HepG2 (cell line): ENCODE data around the gene UBE2M. TPM values are rescaled to one million over a fixed set of nuclear protein-coding genes. Genes with fewer than 3 reads are reported as not detected.
A peak's percentile ranks its signal among the peaks of the same experiment; 100 is the strongest.

Experiments used
- ATAC-seq: fragments of 200-7000 bp; cut with Tn5 transposase; 3 replicates; pipeline ENCODE4 v1.9.1; 2020; ENCODE audit warnings: mild to moderate bottlenecking, moderate library complexity
- BruUV-seq: library from RNA; stranded (reverse); fragments of 400-500 nt; replicated peaks from 2 replicates; lab custom pipeline; 2021; lab: Mats Ljungman, UMichigan
- CTCF ChIA-PET: fragments of 300-600 bp; formaldehyde crosslinking; extraction: SDS; loops from one replicate; lab custom pipeline; 2021; ENCODE audit warnings: low total read pairs, inconsistent platforms, low intra/inter-chr PET ratio; lab: Yijun Ruan, JAX
- POLR2A ChIA-PET: fragments of 350-600 bp; sonication (Branson Sonifier 250); formaldehyde crosslinking; loops from one replicate; lab custom pipeline; 2020; ENCODE audit warnings: antibody characterized with exemption, inconsistent platforms; lab: Yijun Ruan, JAX
- DNase-seq: peaks from one replicate; pipeline ENCODE4 v3.0.0-alpha.2; 2015; ENCODE audit warnings: low spot score
- FAIRE-seq: peaks from 3 replicates; lab custom pipeline; 2011; peaks lifted over from hg19 to GRCh38; lab: Jason Lieb, UNC
- H2AFZ ChIP-seq: one replicate; pipeline ENCODE4 v1.6.1; 2011; ENCODE audit warnings: low read length, inconsistent platforms
- H3K27ac ChIP-seq: fragments of 300-600 bp; 3 replicates; pipeline ENCODE4 v1.8.0; 2011; ENCODE audit warnings: mixed run types, mild to moderate bottlenecking, mixed read lengths, low read length, inconsistent platforms; ENCODE audit not compliant: insufficient read depth; ENCODE audit errors: extremely low read length
- H3K27me3 ChIP-seq, 2 experiments: fragments of 200-600 bp in 1 of 2; 2 replicates in 1 of 2; 3 replicates in 1 of 2; pipeline versions ENCODE4 v1.6.0 to v1.8.0; 2011; ENCODE audit warnings: low read length in 2 of 2, mild to moderate bottlenecking in 2 of 2, moderate library complexity in 2 of 2, inconsistent platforms in 1 of 2; ENCODE audit not compliant: insufficient read depth in 2 of 2, control insufficient read depth in 1 of 2
- H3K36me3 ChIP-seq, 2 experiments: fragments of 200-600 bp in 1 of 2; replicated peaks in 1 of 2; 2 replicates in 1 of 2; 3 replicates in 1 of 2; pipeline versions ENCODE4 v1.5.1 to v1.8.0; 2011; ENCODE audit warnings: low read length in 2 of 2, inconsistent platforms in 1 of 2; ENCODE audit not compliant: insufficient read depth in 2 of 2, control insufficient read depth in 1 of 2
- H3K4me1 ChIP-seq: 2 replicates; pipeline ENCODE4 v1.5.1; 2012; ENCODE audit warnings: low read length, inconsistent platforms; ENCODE audit not compliant: insufficient read depth
- H3K4me2 ChIP-seq: 2 replicates; pipeline ENCODE4 v1.6.0; 2011; ENCODE audit warnings: low read depth, low read length, inconsistent platforms
- H3K4me3 ChIP-seq, 3 experiments: fragments of 200-600 bp in 1 of 3; sonication (generic), shearing (Covaris generic) in 1 of 3; replicated peaks in 1 of 3; 2 replicates each; pipeline ENCODE4 v1.5.1; 2011 to 2016; ENCODE audit warnings: low read length in 3 of 3, inconsistent platforms in 2 of 3, low read depth in 2 of 3, mild to moderate bottlenecking in 2 of 3, control low read depth in 1 of 3, mixed read lengths in 1 of 3; ENCODE audit not compliant: insufficient read depth in 1 of 3
- H3K79me2 ChIP-seq: one replicate; pipeline ENCODE4 v1.6.1; 2011; ENCODE audit warnings: low read length, inconsistent platforms; ENCODE audit not compliant: insufficient read depth
- H3K9ac ChIP-seq: 2 replicates; pipeline ENCODE4 v1.6.0; 2011; ENCODE audit warnings: mild to moderate bottlenecking, low read depth, low read length, inconsistent platforms; ENCODE audit not compliant: insufficient read depth
- H3K9me3 ChIP-seq: 2 replicates; pipeline ENCODE4 v1.5.1; 2012; ENCODE audit warnings: mild to moderate bottlenecking, low read length
- H4K20me1 ChIP-seq: 2 replicates; pipeline ENCODE4 v1.6.0; 2011; ENCODE audit warnings: inconsistent platforms, mild to moderate bottlenecking, low read length, moderate library complexity; ENCODE audit not compliant: insufficient read depth
- AGO1 ChIP-seq: fragments of 200-400 bp; formaldehyde crosslinking; IDR thresholded peaks from 2 replicates; pipeline ENCODE4 v1.6.1; 2017; ENCODE audit warnings: mild to moderate bottlenecking, low read depth, low read length, moderate library complexity; ENCODE audit not compliant: poor library complexity, severe bottlenecking
- AKAP8 ChIP-seq: sonication (generic); formaldehyde crosslinking; IDR thresholded peaks from 2 replicates; pipeline ENCODE4 v1.5.1; 2020; ENCODE audit warnings: mild to moderate bottlenecking, missing genetic modification reagents
- CSRNP1 ChIP-seq: sonication (generic); formaldehyde crosslinking; IDR thresholded peaks from 2 replicates; pipeline ENCODE4 v1.8.1; 2023; ENCODE audit warnings: mild to moderate bottlenecking, missing genetic modification reagents
- HOXD1 ChIP-seq: sonication (generic); formaldehyde crosslinking; IDR thresholded peaks from 2 replicates; pipeline ENCODE4 v1.5.0; 2020; ENCODE audit warnings: missing genetic modification reagents
- IRX3 ChIP-seq: sonication (generic); formaldehyde crosslinking; IDR thresholded peaks from 2 replicates; pipeline ENCODE4 v1.8.1; 2023; ENCODE audit warnings: mild to moderate bottlenecking, low read depth, missing genetic modification reagents, borderline replicate concordance
- MTA3 ChIP-seq: sonication (generic); formaldehyde crosslinking; IDR thresholded peaks from 2 replicates; pipeline ENCODE4 v1.4.0; 2020; ENCODE audit warnings: missing genetic modification reagents
- POLR2A ChIP-seq, 2 experiments: IDR thresholded peaks; 2 replicates each; pipeline ENCODE4 v1.6.1; 2011; ENCODE audit warnings: low read depth in 2 of 2, low read length in 2 of 2, mild to moderate bottlenecking in 1 of 2, moderate library complexity in 1 of 2; ENCODE audit not compliant: insufficient read depth in 1 of 2
- RBFOX2 ChIP-seq: fragments of 200-400 bp; formaldehyde crosslinking; IDR thresholded peaks from 2 replicates; pipeline ENCODE4 v1.6.1; 2017; ENCODE audit warnings: low read depth, mild to moderate bottlenecking, low read length
- RFX3 ChIP-seq: IDR thresholded peaks from 2 replicates; pipeline ENCODE4 v1.6.1; 2016; ENCODE audit warnings: missing biosample characterization, missing genetic modification reagents
- SMAD1 ChIP-seq: sonication (generic); formaldehyde crosslinking; IDR thresholded peaks from 2 replicates; pipeline ENCODE4 v1.4.0; 2020; ENCODE audit warnings: missing genetic modification reagents, low read depth, mild to moderate bottlenecking, borderline replicate concordance
- SP5 ChIP-seq: IDR thresholded peaks from 2 replicates; pipeline ENCODE4 v1.6.1; 2016; ENCODE audit warnings: low read depth, borderline replicate concordance
- ZNF746 ChIP-seq: sonication (generic); formaldehyde crosslinking; IDR thresholded peaks from 2 replicates; pipeline ENCODE4 v1.8.0; 2022; ENCODE audit warnings: mild to moderate bottlenecking, missing genetic modification reagents
- ZSCAN20 ChIP-seq: sonication (generic); formaldehyde crosslinking; IDR thresholded peaks from 2 replicates; pipeline ENCODE4 v1.4.0; 2020; ENCODE audit warnings: missing genetic modification reagents, mild to moderate bottlenecking, borderline replicate concordance
- WGBS: methylation state at CpG from one replicate; pipeline ENCODE4 v1.1.6; 2017; ENCODE audit warnings: low lambda C conversion rate; 5-methylcytosine and 5-hydroxymethylcytosine counted together
- in situ Hi-C: cut with HindIII; loops from 2 replicates; pipeline ENCODE4 v1.10.0; 2017; ENCODE audit warnings: low pct_unique_long_range_greater_than_20kb; ENCODE audit not compliant: extremely low pct_ligation_motif_present
- intact Hi-C: fragments of 100-400 bp; cut with micrococcal nuclease; formaldehyde crosslinking; loops from one replicate; pipeline ENCODE4 v1.10.0; 2022; ENCODE audit not compliant: unreplicated experiment
- polyA plus RNA-seq, 8 experiments: library from polyadenylated mRNA; depleted of rRNA in 3 of 8; stranded (reverse) in 7 of 8; unstranded in 1 of 8; fragments of >200 nt; fragmentation: Illumina TruSeq in 4 of 8; extraction: Trizol in 4 of 8; gene quantifications; 2 replicates each; pipeline versions ENCODE4 v1.2.1 to v1.2.3, GENCODE V29; 2011 to 2016; ENCODE audit warnings: low read depth in 4 of 8, missing spikeins in 1 of 8, mixed read lengths in 1 of 8; ENCODE audit not compliant: insufficient read depth in 1 of 8
- total RNA-seq, 5 experiments: library from RNA; depleted of rRNA; stranded (reverse); fragments of >200 nt; fragmentation: Illumina TruSeq; extraction: Trizol; gene quantifications; 2 replicates each; pipeline ENCODE4 v1.2.3, GENCODE V29; 2016; ENCODE audit warnings: low read depth in 1 of 5
- TF ChIP-seq, protein P1 (sequence below): sonication (generic); formaldehyde crosslinking; IDR thresholded peaks from 2 replicates; pipeline ENCODE4 v1.5.0; 2020; ENCODE audit warnings: mild to moderate bottlenecking, missing genetic modification reagents
- TF ChIP-seq, protein P2 (sequence below): sonication (generic); formaldehyde crosslinking; IDR thresholded peaks from 2 replicates; pipeline ENCODE4 v1.5.1; 2020; ENCODE audit warnings: mild to moderate bottlenecking, missing genetic modification reagents, moderate library complexity

The UBE2M gene
- total and polyA plus RNA-seq, 2 of the 13 experiments (the other 11 are each of a cell fraction or from before 2014, with no cell fraction given) = 36.2 to 50.3 TPM

DNA sequence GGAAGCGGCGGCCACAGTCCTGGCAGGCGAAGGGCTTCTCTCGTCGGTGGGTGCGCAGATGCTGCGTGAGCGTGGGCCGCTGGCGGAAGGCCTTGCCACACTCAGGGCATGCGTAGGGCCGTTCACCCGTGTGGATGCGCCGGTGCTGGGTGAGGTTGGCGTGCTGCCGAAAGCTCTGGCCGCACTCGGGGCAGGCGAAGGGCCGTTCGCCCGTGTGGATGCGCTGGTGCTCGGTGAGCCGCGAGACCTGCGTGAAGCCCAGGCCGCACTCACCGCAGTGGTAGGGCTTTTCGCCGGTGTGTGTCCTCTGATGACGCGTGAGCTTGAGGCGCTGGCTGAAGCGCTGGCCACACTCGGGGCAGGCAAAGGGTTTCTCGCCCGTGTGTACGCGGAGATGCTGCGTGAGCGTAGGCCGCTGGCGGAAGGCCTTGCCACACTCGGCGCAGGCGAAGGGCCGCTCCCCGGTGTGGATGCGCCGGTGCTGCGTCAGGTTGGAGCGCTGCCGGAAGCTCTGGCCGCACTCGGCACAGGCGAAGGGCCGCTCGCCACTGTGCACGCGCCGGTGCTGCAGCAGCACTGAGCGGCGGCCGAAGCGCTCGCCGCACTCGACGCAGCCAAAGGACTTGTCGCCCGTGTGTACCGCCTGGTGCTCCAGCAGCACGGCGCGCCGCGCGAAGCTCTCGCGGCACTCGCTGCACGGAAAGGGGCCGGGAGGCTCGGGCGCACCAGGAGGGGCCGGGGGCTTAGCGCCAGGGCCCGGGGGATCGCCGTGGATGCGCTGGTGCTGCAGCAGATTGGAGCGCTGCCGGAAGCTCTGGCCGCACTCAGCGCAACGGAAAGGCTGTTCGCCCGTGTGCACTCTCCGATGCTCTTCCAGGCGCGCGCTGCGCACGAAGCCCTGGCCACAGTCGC, 4.0 kb upstream of the UBE2M start:
- in situ Hi-C loops = no loop called here
- 100% methylated on average over 23 of the region's 107 CpGs for WGBS
- Histone ChIP-seq H3K9me3 (no peaks in the 10 kb centered on the region), H4K20me1 (no peaks in the 10 kb centered on the region), H3K27me3 (no peaks in the 10 kb centered on the region), H3K79me2 (peaks cover 18% of the 10 kb centered on the region), H3K36me3 (no peaks in the 10 kb centered on the region; a peak in 1 of 5 replicates), H3K4me2 (no peak overlapping the region), H2AFZ (no peak overlapping the region), H3K4me1 (peaks cover 14% of the 10 kb centered on the region), H3K27ac (no peak overlapping the region), H3K4me3 (no peak overlapping the region), H3K9ac (no peak overlapping the region)
- ChIA-PET CTCF (no interaction called here), POLR2A (no interaction called here)
- BruUV-seq = no TSS peak
- ATAC-seq (no peak), FAIRE-seq (no peak), DNase-seq (no peak)
- intact Hi-C loops = no loop called here
- no peak for TF ChIP-seq SP5
- no peak for TF ChIP-seq HOXD1
- TF ChIP-seq, protein P1, sequence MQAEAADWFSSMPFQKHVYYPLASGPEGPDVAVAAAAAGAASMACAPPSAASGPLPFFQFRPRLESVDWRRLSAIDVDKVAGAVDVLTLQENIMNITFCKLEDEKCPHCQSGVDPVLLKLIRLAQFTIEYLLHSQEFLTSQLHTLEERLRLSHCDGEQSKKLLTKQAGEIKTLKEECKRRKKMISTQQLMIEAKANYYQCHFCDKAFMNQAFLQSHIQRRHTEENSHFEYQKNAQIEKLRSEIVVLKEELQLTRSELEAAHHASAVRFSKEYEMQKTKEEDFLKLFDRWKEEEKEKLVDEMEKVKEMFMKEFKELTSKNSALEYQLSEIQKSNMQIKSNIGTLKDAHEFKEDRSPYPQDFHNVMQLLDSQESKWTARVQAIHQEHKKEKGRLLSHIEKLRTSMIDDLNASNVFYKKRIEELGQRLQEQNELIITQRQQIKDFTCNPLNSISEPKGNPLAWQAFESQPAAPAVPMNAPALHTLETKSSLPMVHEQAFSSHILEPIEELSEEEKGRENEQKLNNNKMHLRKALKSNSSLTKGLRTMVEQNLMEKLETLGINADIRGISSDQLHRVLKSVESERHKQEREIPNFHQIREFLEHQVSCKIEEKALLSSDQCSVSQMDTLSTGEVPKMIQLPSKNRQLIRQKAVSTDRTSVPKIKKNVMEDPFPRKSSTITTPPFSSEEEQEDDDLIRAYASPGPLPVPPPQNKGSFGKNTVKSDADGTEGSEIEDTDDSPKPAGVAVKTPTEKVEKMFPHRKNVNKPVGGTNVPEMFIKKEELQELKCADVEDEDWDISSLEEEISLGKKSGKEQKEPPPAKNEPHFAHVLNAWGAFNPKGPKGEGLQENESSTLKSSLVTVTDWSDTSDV (CRISPR knock-in tag) = 0 out of 2 replicates have a peak, but pooled peaks have one; percentile 5
- TF ChIP-seq SMAD1 (CRISPR knock-in tag) = no peak
- TF ChIP-seq POLR2A (IDR thresholded peaks at IDR 0.05; ENCODE audit: insufficient read depth in 1 of 2, low read depth in 2 of 2, low read length in 2 of 2) = 0 out of 4 replicates have a peak, but pooled peaks of 1 of the 2 experiments have one; percentile 23
- TF ChIP-seq IRX3 = 0 out of 2 replicates have a peak, but pooled peaks have one; percentile 40
- TF ChIP-seq RFX3 (CRISPR knock-in tag) = no peak
- peak; percentile 83 for TF ChIP-seq AGO1
- no peak for TF ChIP-seq ZNF746 (CRISPR knock-in tag)
- TF ChIP-seq RBFOX2 = peak; percentile 62
- TF ChIP-seq MTA3 (CRISPR knock-in tag) = no peak
- TF ChIP-seq ZSCAN20 (CRISPR knock-in tag) = no peak
- TF ChIP-seq AKAP8 = peak; percentile 79; the same call in 1 of the 2 replicates
- TF ChIP-seq, protein P2, sequence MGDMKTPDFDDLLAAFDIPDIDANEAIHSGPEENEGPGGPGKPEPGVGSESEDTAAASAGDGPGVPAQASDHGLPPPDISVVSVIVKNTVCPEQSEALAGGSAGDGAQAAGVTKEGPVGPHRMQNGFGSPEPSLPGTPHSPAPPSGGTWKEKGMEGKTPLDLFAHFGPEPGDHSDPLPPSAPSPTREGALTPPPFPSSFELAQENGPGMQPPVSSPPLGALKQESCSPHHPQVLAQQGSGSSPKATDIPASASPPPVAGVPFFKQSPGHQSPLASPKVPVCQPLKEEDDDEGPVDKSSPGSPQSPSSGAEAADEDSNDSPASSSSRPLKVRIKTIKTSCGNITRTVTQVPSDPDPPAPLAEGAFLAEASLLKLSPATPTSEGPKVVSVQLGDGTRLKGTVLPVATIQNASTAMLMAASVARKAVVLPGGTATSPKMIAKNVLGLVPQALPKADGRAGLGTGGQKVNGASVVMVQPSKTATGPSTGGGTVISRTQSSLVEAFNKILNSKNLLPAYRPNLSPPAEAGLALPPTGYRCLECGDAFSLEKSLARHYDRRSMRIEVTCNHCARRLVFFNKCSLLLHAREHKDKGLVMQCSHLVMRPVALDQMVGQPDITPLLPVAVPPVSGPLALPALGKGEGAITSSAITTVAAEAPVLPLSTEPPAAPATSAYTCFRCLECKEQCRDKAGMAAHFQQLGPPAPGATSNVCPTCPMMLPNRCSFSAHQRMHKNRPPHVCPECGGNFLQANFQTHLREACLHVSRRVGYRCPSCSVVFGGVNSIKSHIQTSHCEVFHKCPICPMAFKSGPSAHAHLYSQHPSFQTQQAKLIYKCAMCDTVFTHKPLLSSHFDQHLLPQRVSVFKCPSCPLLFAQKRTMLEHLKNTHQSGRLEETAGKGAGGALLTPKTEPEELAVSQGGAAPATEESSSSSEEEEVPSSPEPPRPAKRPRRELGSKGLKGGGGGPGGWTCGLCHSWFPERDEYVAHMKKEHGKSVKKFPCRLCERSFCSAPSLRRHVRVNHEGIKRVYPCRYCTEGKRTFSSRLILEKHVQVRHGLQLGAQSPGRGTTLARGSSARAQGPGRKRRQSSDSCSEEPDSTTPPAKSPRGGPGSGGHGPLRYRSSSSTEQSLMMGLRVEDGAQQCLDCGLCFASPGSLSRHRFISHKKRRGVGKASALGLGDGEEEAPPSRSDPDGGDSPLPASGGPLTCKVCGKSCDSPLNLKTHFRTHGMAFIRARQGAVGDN (CRISPR knock-in tag) = no peak
- no peak for TF ChIP-seq CSRNP1 (CRISPR knock-in tag)
